ENCODE data around the gene CREB3L2.
"Not testable (repeated sequence)": the region's sequence is repeated elsewhere in the genome, so short reads cannot be mapped to it uniquely, and the experiment has no call there.

The CREB3L2 gene

GRCh38 chr7:137978464-137979237 is 23.2 kb downstream of the CREB3L2 start:
- intact Hi-C loops (cut with DNase I), result no loop called here
- DNase-seq, result peak in 6 of 42 donors; percentile 29 to 60 (median 44)

- intact Hi-C loops (cut with DNase I), result no loop called here
- no peak for DNase-seq
Measured at GRCh38 chr7:137977173-137977572, 24.7 kb downstream of the CREB3L2 start.

GRCh38 chr7:137976696-137977095 is 25.2 kb downstream of the CREB3L2 start:
- intact Hi-C loops (cut with DNase I), result no loop called here

GRCh38 chr7:137976232-137976631 is 25.7 kb downstream of the CREB3L2 start:
- no peak for DNase-seq
- intact Hi-C loops (cut with DNase I), result no loop called here

More at GRCh38 chr7:137976696-137977095, 25.2 kb downstream of the CREB3L2 start:
- peak in 3 of 42 donors; percentile 20 to 26 (median 25) for DNase-seq

- DNase-seq, result no peak
- intact Hi-C loops (cut with DNase I), result no loop called here
Measured at GRCh38 chr7:137975768-137976167, 26.1 kb downstream of the CREB3L2 start.

- intact Hi-C loops (cut with DNase I), result no loop called here
- peak in 41 of 42 donors; percentile 18 to 85 (median 64) for DNase-seq
Measured at GRCh38 chr7:137975221-137975620, 26.7 kb downstream of the CREB3L2 start.

GRCh38 chr7:137974766-137975165 is 27.1 kb downstream of the CREB3L2 start:
- intact Hi-C loops (cut with DNase I), result no loop called here

GRCh38 chr7:137970253-137970975 is 31.5 kb downstream of the CREB3L2 start:
- peak in 9 of 42 donors; percentile 19 to 67 (median 33) for DNase-seq
- intact Hi-C loops (cut with DNase I), result no loop called here

More at GRCh38 chr7:137974766-137975165, 27.1 kb downstream of the CREB3L2 start:
- no peak for DNase-seq

GRCh38 chr7:137969828-137970227 is 32.1 kb downstream of the CREB3L2 start:
- DNase-seq, result no peak
- intact Hi-C loops (cut with DNase I), result no loop called here

- intact Hi-C loops (cut with DNase I), result no loop called here
- no peak for DNase-seq
Measured at GRCh38 chr7:137968890-137969289, 33.0 kb downstream of the CREB3L2 start.

- DNase-seq; intact Hi-C loops (cut with DNase I): not testable (repeated sequence)
Measured at GRCh38 chr7:137968339-137968738, 33.5 kb downstream of the CREB3L2 start.

- no peak for DNase-seq
Measured at GRCh38 chr7:137967143-137968018, 34.5 kb downstream of the CREB3L2 start.

GRCh38 chr7:137966641-137967142 is 35.2 kb downstream of the CREB3L2 start:
- intact Hi-C loops (cut with DNase I), result no loop called here
- no peak for DNase-seq

More at GRCh38 chr7:137967143-137968018, 34.5 kb downstream of the CREB3L2 start:
- intact Hi-C loops (cut with DNase I), result no loop called here

- intact Hi-C loops (cut with DNase I), result no loop called here
- no peak for DNase-seq
Measured at GRCh38 chr7:137965942-137966640, 35.8 kb downstream of the CREB3L2 start.

- no peak for DNase-seq
- intact Hi-C loops (cut with DNase I), result no loop called here
Measured at GRCh38 chr7:137964824-137965545, 36.9 kb downstream of the CREB3L2 start.

GRCh38 chr7:137962875-137963507 is 38.9 kb downstream of the CREB3L2 start:
- DNase-seq, result no peak
- intact Hi-C loops (cut with DNase I), result no loop called here

- intact Hi-C loops (cut with DNase I), result no loop called here
- no peak for DNase-seq
Measured at GRCh38 chr7:137962491-137962874, 39.4 kb downstream of the CREB3L2 start.

Data from head of caudate nucleus (tissue), 42 donors.